C4-2B (cell line): ENCODE results near the gene HMX1.

Experiments used
- CTCF ChIP-seq: fragments of 450-650 bp; conservative IDR thresholded peaks from 2 replicates; pipeline ENCODE4 v1.5.1; 2017; ENCODE audit warnings: mild to moderate bottlenecking
- ZFX ChIP-seq: fragments of 450-650 bp; IDR thresholded peaks from 2 replicates; pipeline ENCODE4 v1.6.1; 2017

- TF ChIP-seq CTCF (no peak), ZFX (peak; percentile 61; the same call in 1 of the 2 replicates)
Measured at GRCh38 chr4:8860892-8861575, 10.6 kb downstream of the HMX1 start.
